ENCODE measurements around the gene SLC39A9.

- TF ChIP-seq GATA3 (IDR thresholded peaks at IDR 0.05; ENCODE audit: low read depth, low read length) (no peak), GATA2 (IDR thresholded peaks at IDR 0.05; ENCODE audit: low read depth, low read length) (no peak)
Observed at GRCh38 chr14:69460093-69460701, 61.7 kb downstream of the SLC39A9 start.
